HG03457 (cell line): ENCODE results near the gene PRRX2.

Experiments
- ATAC-seq: cut with Tn5 transposase; IDR thresholded peaks from one replicate; pipeline ENCODE4 v1.9.1; 2021; ENCODE audit warnings: moderate number of reproducible peaks; ENCODE audit not compliant: unreplicated experiment

The PRRX2 gene

DNA sequence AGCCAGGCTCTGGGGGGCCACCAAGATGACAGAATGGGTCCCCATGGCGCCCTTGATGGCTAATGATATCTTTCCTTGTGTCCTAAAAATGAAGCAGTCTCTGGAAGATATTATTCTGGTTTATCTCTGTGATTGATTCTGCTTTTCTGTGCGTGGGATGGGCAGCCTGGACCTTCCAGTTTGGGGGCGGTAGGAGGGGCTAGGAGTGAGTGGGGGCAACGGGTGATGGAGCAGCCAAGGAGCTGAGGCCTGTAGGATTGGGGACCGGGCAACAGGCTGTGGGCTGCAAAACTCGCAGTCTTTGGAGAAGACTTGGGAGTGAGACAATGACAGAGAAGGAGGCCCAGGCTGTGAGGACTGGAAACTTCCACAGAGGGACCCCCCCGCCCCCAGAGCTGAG lies 8.8 kb downstream of the PRRX2 start:
- no peak for ATAC-seq

DNA sequence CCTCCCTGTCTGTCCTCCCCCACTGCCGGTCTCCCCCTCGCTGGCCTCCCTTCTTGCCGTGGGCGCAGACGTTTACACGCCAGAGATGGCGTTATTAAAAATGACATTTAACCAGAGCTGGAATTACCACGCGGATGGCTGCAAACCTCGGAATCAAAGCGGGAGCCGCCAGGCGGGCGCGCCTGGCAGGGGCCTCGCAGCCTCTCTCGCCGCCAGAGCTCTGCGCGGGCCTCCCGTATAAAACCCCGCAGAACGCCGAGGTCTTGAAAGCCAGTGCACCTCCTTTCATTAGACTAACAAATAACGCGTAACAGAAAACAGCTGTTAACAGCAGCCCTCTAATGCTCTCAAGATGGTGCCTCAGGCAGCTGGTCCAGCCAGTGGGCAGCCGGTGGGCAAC lies 10.2 kb downstream of the PRRX2 start:
- ATAC-seq, result no peak

DNA sequence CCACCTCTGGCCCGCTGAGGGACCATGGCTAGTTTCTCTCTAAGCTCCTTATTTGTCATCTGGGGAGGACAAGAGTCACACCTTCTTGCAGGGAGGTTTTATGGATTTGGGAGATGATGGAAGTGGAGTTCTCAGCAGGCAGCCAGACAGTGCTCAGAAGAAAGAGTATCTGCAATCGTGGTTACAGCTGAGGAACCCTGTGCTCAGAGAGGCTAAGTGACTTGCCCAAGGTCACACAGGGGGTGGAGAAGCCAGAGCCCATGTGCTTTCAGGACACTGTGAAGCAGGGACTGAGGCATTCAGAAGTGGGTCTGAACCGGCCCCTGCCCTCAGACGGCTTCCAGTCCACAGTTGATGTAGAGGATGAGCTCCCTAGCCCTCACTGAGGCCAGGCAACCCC lies 10.8 kb downstream of the PRRX2 start:
- ATAC-seq, result no peak

DNA sequence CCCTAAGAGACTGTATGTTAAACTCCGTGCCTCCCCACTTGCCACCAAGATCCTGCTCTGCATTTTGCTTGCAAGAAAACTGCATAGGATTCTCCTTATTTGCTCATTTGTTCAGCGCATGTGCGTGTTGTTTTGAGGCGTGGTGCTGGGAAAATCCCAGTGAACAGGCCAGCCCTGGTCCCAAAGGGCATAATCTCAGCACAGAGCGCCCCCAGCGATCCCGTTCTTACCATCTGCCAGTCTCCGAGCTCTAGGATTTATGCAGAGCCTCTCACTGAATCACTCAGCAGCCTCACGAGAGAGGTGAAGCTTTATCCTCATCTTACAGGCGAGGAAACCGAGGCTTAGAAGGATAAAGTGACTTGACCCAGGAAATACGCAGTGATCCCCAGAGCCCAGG lies 11.5 kb downstream of the PRRX2 start:
- ATAC-seq, result no peak

GRCh38 chr9:129677456-129677855 lies 12.0 kb downstream of the PRRX2 start:
- no peak for ATAC-seq

DNA sequence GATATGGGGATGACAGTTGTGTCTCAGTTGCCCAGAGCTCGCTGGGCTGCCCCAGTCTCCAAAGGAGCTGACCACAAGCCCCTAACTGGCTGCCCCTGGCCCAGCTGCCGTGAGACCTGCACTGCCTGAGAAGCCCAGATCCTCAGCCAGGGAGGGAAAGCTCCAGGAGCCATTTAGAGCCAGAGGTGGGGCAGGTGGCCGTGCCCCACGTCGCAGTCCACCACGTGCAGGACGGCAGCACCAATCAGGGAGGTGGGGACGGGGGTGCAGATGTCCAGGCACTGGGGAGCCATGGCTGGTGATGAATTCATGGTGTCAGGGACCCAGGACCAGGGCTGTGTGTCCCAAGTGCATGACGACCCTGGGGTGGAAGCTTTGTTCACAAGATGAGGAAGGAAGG lies 13.4 kb downstream of the PRRX2 start:
- ATAC-seq, result no peak

GRCh38 chr9:129679537-129679936 lies 14.1 kb downstream of the PRRX2 start:
- no peak for ATAC-seq

DNA sequence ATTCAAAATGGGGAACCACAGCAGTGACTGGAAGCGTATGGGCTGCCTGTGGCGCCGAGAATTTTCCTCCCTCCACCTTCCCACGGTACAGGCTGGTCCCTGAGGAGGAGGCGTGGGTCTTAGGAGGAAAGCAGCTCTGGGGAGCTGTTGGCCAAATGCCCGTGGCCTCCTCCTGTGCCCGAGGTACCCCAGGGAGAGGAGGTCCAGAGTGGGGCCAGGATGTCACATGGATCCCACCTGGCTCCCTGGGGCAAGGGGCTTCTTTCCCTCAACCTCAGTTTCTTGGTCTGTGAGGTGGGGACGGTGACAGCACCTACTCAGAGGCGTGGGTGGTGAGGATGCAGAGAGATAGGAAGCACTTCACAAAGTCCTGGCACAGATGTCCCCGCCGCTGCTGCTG lies 16.5 kb downstream of the PRRX2 start:
- no peak for ATAC-seq

DNA sequence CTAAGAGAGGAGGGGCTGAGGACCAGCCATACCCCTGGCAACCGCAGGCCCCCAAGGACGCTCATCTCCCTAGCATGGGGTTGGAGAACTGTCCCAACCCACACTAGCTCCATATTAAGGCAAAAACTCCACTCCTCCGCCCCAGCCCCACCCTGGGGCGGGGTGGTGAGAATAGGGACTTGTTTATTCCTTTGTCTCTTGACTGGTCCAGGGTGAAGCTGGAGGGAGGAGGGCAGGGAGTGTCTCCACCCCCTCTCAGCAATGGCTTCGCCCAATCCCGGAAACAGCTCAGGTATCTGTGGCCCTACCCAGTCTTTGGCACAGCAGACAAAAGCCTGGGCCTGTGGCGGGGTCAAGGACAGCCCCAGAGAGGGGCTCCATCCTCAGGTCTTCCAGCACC lies 16.9 kb downstream of the PRRX2 start:
- ATAC-seq, result no peak

DNA sequence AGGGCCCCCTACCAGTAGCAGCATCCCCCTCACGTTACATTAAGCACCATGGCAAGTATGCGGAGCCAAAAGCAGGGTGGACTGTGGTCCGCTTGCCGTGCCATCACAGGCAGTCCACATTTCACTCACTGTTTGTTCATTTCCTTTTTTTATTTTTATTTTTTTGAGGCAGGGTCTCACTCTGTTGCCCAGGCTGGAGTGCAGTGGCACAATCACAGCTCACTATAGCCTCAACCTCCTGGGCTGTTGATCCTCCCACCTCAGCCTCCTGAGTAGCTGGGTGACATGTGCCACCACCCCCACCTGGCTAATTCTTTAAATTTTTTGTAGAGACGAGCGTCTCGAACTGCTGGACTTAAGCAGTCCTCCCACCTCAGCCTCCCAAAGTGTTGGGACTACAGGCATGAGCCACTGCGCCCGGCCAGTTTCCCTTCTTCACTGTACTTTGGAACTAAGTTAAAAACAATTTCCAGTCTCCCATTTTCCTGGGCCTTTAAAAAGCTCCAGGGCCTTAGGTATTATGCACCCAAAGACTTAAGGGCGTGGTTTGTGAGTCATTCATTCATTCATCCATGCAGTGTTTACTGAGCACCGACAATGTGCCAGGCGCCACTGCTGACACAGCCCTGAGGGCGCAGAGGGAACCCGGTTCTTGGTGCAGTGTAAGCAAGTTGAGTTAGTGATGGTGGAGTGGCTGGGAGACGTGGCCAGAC lies 19.9 kb downstream of the PRRX2 start:
- ATAC-seq, result no peak

GRCh38 chr9:129685933-129686259 lies 20.4 kb downstream of the PRRX2 start:
- no peak for ATAC-seq

GRCh38 chr9:129686736-129687135 lies 21.3 kb downstream of the PRRX2 start:
- ATAC-seq, result no peak

- no peak for ATAC-seq
These were observed 21.9 kb downstream of the PRRX2 start for GRCh38 chr9:129687391-129687790.

DNA sequence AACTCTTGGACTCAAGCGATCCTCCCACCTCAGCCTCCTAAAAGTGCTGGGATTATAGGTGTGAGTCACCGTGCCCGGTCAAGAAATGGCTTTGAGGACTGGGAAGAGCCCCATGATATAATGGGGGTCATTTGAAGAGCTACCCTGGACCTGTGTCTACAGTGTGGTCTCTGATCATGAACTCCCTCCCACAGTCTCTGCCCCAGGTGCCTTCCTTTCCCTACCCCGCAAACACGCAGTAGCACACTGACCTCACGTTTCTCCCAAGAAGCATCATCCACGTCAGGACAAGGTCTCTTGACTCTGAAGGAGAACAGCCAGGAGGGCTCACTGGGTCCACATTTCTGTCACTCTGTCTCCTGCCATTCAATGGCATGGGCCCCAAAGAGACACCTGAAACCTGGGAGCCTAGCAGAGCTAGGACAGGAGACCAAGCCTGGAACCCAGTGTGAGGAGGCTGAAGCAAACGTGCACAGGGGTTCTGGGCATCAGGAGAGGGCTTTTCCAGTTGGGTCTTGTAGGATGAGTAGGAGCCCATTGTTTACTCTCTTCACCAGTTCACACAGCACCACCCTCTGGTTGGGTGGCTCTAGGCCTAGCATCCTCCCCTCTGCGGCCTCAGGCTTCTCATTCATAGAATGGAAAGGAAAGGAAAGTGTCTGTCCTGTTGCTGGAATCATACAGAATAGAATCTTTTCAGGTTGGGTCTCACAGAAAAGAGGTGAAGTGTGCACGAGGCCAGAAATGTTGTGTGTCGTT lies 23.0 kb downstream of the PRRX2 start:
- no peak for ATAC-seq

DNA sequence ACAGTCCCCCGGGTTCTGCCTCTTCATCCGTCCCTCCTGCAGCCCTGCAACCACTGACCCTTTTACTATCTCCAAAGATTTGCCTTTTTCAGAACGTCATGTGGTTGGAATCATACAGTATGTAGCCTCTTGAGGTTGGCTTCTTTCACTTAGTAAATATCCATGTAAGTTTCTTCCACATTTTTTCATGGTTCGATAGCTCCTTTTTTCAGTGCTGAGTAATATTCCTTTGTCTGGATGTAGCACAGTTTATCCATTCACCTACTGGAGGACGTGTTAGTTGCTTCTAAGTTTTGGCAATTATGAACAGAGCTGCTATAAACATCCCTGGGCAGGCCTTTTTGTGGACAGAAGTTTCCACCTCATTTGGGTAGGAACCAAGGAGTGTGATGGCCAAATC lies 27.1 kb downstream of the PRRX2 start:
- ATAC-seq, result no peak

DNA sequence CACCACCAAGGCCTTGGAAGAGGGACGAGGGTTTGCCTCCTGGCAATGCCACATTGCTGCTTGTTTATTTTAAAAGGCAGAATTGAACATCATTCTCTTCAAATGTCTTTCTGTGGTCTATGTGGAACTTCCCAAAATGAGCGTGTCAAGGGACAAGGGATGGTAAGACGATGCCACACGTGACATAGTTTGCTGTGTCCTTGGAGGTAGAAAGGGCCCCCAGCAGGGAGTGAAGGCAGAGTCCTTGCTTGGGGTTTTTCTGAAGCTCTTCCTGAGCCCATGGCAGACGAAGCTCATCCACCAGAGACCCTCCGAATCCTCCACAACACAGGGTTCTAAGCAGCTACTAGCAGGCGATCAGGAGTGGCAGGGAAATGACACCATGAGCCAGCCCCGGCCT lies 28.3 kb downstream of the PRRX2 start:
- no peak for ATAC-seq

DNA sequence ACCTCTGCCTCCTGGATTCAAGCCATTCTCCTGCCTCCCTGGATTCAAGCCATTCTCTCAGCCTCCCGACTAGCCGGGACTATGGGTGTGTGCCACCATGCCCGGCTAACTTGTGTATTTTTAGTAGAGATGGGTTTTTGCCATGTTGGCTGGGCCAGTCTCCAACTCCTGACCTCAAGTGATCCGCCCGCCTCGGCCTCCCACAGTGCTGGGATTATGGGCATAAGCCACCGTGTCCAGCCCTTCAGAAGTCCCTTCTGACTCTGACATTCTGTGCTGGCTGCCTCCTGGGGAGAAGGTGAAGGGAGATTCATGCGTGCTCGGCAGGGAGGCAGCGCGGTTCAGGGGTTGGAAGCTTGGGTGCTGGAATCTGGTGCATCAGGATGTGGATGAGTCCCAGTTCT lies 28.8 kb downstream of the PRRX2 start:
- no peak for ATAC-seq

- no peak for ATAC-seq
These were observed 30.4 kb downstream of the PRRX2 start for GRCh38 chr9:129695870-129696269.

- ATAC-seq, result no peak
These were observed 31.7 kb downstream of the PRRX2 start for GRCh38 chr9:129696944-129697655.

DNA sequence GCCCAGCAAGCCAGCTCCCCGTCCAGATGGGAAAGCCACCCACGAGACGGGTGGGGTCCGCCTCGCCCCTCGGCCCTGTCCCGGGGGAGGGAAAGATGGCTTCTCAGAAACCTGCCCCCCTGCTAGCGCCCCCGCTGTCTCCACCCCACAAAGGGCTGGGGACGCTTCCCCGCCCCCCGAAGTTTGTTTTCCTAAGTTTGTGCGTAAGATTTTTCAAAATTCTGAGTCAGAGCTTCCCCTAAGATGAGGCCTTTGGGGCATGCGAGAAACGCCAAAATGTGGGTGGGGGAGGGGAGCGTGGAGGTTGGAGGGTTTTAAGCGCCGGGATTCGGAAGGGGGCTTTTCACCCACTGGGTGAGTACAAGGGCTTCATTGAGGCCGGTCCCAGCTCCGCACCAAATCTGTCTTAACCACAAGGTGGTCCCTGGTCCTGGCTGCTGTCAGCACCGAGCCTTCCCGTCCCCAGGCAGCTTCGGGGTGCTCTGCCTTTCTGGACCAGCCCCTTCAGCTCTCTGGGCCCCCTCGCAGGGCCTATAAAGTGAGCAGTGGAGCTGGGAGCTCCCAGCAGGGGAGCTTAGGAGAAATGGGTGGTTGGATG lies 32.3 kb downstream of the PRRX2 start:
- no peak for ATAC-seq

DNA sequence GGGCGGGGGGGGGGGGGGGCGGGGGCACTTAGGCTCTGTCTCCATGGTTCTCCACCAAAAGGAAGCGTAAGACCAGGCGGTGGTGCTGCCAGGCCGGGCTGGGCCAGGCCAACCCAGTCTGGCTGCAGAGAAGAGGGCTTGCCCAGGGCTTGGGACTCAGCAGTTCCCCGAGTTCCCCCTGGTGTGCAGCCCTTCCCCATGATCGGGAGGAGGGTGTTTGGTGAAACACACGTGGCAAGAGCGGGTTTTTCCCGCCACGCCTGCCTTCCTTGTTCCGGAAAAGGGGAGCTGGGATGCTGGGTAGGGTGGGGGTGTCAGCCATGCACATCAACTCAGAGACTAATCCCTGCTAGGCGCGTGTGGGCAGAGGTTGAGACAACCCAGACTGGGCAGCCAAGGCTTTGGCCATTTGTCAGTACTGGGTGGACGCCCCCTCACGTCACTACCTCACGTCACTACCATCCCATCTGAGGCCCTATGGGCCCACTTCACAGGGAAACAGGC lies 32.9 kb downstream of the PRRX2 start:
- ATAC-seq, result no peak

- ATAC-seq, result no peak
These were observed 35.6 kb downstream of the PRRX2 start for GRCh38 chr9:129701054-129701453.
